Brain microvascular endothelial cell (primary cell): ENCODE measurements around the gene SNTG2.

Experiments used
- DNase-seq: peaks from one replicate; pipeline ENCODE4 v3.0.0-alpha.2; 2020
- H3K27ac ChIP-seq: fragments of 250-450 bp; sonication (Bioruptor Pico); 2 replicates; pipeline ENCODE4 v1.5.1; 2020; ENCODE audit warnings: mild to moderate bottlenecking, moderate library complexity
- H3K27me3 ChIP-seq: fragments of 250-450 bp; sonication (Bioruptor Pico); replicated peaks from 2 replicates; pipeline ENCODE4 v1.5.1; 2020; ENCODE audit warnings: mild to moderate bottlenecking
- H3K36me3 ChIP-seq: fragments of 250-450 bp; sonication (Bioruptor Pico); replicated peaks from 2 replicates; pipeline ENCODE4 v1.5.1; 2020; ENCODE audit warnings: mild to moderate bottlenecking
- H3K4me3 ChIP-seq: 2 replicates; pipeline ENCODE4 v1.5.1; 2011; ENCODE audit warnings: low read depth, mild to moderate bottlenecking, control low read depth, low read length, moderate library complexity
- in situ Hi-C: cut with HindIII; loops from 2 replicates; pipeline ENCODE4 v1.10.0; 2017; ENCODE audit warnings: low sequenced_read_pairs, low pct_ligation_motif_present
- TF ChIP-seq, protein P1 (sequence below): IDR thresholded peaks from 2 replicates; pipeline ENCODE4 v1.5.1; 2011; ENCODE audit warnings: low read depth, mild to moderate bottlenecking, moderate library complexity, low read length, control low read depth, inconsistent platforms; ENCODE audit errors: missing control alignments

SNTG2 gene

DNA sequence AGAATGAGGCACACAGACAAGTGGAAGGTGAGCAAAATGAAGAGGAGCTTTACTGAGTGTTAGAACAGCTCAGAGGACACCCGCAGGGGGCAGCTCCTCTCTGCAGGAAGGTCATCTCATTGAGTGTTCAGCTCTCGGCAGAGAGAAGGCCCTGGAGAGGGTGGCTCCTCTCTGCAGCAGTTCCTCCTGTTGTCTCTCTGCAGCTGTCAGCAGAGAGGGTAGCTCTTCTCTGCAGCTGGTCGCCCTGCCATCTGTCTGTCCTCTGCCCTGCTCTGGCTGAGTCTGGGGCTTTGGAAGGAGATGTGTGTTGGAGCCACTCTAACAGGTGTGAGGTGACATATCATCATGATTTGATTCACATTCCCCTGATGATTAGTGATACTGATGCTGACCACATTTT, 6.8 kb upstream of the SNTG2 start:
- H3K27ac ChIP-seq: no peak overlapping the region
- in situ Hi-C loops: no loop called here
- no peak overlapping the region for H3K4me3 ChIP-seq
- no peak for DNase-seq
- H3K27me3 ChIP-seq: no peaks in the 10 kb centered on the region
- TF ChIP-seq, protein P1, sequence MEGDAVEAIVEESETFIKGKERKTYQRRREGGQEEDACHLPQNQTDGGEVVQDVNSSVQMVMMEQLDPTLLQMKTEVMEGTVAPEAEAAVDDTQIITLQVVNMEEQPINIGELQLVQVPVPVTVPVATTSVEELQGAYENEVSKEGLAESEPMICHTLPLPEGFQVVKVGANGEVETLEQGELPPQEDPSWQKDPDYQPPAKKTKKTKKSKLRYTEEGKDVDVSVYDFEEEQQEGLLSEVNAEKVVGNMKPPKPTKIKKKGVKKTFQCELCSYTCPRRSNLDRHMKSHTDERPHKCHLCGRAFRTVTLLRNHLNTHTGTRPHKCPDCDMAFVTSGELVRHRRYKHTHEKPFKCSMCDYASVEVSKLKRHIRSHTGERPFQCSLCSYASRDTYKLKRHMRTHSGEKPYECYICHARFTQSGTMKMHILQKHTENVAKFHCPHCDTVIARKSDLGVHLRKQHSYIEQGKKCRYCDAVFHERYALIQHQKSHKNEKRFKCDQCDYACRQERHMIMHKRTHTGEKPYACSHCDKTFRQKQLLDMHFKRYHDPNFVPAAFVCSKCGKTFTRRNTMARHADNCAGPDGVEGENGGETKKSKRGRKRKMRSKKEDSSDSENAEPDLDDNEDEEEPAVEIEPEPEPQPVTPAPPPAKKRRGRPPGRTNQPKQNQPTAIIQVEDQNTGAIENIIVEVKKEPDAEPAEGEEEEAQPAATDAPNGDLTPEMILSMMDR: no peak
- H3K36me3 ChIP-seq: no peaks in the 10 kb centered on the region

DNA sequence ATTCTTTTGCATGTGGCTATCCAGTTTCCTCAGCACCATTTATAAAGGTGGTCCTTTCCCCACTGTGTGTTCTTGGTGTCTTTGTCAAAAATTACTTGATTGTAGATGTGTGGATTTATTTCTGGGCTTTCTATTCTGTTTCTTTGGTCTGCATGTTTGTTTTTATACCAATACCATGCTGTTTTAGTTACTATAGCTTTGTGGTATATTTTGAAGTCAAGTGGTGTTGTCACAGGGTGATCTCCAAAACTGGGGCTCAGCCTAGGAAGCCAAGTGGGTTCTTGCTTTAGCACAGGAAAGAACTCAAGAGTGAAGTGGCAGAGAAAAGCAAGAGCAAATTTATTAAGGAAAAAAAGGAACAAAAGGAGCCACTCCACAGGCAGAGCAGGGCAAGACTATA, 6.0 kb upstream of the SNTG2 start:
- no peak for DNase-seq
- no peak overlapping the region for H3K27ac ChIP-seq
- TF ChIP-seq, protein P1: no peak
- no peak overlapping the region for H3K4me3 ChIP-seq
- H3K36me3 ChIP-seq: no peaks in the 10 kb centered on the region
- in situ Hi-C loops: no loop called here
- no peaks in the 10 kb centered on the region for H3K27me3 ChIP-seq

DNA sequence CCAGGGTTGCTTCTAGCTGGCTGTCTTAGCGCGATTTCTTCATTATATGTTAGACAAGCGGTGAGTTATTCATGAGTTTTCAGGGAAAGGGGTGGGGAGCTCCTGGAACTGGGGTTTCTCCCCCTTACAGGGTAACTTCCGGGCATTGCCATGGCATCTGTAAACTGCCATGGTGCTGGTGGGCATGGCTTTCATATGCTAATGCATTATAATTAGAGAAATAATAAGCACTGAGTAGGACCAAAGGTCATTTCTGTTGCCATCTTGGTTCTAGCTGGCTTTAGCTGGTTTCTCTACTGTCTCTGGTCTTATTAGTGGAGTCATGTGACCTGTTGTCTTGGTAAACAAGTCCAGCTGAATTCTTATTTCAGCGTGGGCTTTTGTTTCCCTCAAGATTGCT, 5.5 kb upstream of the SNTG2 start:
- in situ Hi-C loops: no loop called here
- TF ChIP-seq, protein P1: no peak
- no peak for DNase-seq
- Histone ChIP-seq H3K36me3 (no peaks in the 10 kb centered on the region), H3K27ac (no peak overlapping the region), H3K27me3 (no peaks in the 10 kb centered on the region), H3K4me3 (no peak overlapping the region)

DNA sequence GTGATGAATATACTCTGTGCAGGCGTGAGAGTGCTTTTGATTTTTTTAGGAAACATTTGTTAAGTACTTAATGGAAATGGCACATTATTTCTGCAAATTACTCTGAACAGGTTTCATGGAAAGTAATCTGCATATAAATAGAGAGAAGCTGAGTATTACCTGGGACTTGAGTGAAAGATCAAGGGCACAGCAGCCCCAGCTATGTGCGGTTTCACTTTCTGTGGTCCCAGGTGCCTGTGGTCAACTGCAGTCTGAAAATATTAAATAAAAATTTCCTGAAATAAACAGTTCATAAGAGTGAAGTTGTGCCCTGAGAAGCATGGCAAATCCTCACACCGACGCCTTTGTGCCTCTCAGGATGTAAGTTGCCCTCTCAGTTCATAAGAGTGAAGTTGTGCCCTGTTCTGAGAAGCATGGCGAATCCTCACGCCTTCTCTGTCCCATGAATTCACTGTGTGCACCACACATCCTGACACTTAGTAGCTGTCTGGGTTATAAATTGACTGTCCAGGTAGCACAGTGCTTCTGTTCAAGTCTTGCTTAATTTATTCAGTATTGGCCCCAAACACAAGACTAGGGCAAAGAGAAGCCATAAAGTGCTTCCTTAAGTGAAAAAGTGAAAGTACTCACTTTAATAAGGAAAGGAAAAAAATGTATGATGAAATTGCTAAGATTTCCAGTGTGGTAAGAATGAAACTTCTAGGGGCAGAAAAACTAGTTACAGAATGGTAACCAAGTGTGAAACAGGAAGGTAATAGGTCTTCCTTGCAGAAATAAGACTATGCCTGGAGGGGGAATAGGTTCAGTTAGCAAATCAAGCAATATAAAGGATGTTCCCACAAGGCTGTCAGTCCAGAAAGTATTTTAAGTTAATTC, 4.3 kb upstream of the SNTG2 start:
- Histone ChIP-seq H3K36me3 (no peaks in the 10 kb centered on the region), H3K4me3 (no peak overlapping the region), H3K27ac (no peak overlapping the region), H3K27me3 (no peaks in the 10 kb centered on the region)
- in situ Hi-C loops: no loop called here
- TF ChIP-seq, protein P1: no peak
- DNase-seq: no peak

DNA sequence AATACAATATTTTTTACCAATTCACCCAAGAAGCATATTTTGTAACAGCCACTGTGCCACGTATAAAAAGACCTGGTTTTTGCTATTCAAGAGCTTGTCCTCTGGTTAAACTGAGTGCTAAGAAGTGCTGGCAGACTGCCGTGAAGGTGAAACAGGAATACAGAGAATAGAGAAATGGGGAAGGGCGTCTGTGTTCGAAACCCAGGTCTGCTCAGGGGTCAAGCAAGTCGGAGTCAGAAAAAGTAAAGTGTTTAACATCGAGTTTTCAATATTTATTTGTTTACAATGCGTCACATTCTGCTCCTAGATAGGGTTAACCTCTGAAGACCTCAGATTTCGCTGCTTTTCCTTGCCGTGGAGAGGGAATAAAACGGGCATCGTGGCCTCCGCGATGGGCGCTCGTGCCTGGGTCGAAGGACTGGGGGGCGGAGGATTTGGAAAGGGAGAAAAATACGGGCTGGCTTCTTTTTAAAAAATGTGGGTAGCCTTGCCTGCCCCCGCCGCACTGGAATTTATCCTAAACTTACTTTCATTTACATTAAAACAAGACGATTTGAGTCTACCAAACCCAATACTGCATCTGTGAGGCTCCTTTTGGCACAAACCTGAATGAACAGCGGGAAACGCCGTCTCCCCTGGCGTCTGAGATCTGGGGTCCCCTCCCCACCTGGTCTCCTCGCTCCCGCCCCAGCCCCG, 1.1 kb upstream of the SNTG2 start:
- Histone ChIP-seq H3K27ac (no peak overlapping the region), H3K27me3 (no peaks in the 10 kb centered on the region), H3K4me3 (peak overlapping the region; percentile 55), H3K36me3 (no peaks in the 10 kb centered on the region)
- TF ChIP-seq, protein P1: no peak
- in situ Hi-C loops: no loop called here
- no peak for DNase-seq
